ENCODE measurements around the gene NUBPL. TPM values are rescaled to one million over a fixed set of nuclear protein-coding genes. Genes with fewer than 3 reads are reported as not detected.

The NUBPL gene
- total RNA-seq, 2 experiments from 2014 or later = 9.0 to 17.5 TPM

DNA sequence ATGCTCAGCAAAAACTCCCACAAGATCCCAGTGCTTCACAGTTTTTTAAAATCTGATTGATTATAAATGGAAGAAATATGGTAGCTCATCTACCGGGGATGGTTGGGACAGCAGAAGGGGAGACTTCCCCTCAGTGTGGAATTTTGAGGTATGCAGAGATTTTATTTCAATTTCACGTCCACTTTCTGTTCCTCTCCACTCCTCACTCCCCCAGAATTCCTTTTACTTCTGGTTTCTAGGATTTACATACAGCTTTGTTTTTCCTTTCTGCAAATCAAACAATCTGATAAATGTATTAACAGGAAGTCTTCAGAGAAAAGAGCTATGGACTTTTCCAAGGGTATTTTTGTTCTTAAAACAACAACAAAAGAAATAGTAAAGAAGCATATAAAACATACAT is 334.4 kb downstream of the NUBPL start:
- H3K27ac ChIP-seq (ENCODE audit: low read depth, low read length, poor library complexity, severe bottlenecking) = no peak overlapping the region
- H3K4me1 ChIP-seq (ENCODE audit: insufficient read depth, low read length, poor library complexity, severe bottlenecking) = no peaks in the 10 kb centered on the region
- intact Hi-C loops (cut with micrococcal nuclease; ENCODE audit: unreplicated experiment) = no loop called here
- ChIA-PET POLR2A (interaction anchor here (1.6 kb wide), 1 partner anchor 9 kb away, joined by 4 read pairs; no protein-coding TSS in a partner anchor), CTCF (ENCODE audit: unreplicated experiment) (no interaction called here)
- no peaks in the 10 kb centered on the region for H3K9me3 ChIP-seq (ENCODE audit: low read length)
- H3K4me2 ChIP-seq (ENCODE audit: low read length) = no peak overlapping the region
- no peaks in the 10 kb centered on the region for H3K36me3 ChIP-seq (ENCODE audit: insufficient read depth, low read length)
- BruUV-seq (replicated peaks) = no TSS peak
- no peak overlapping the region for H2AFZ ChIP-seq (ENCODE audit: low read length)
- no peaks in the 10 kb centered on the region for H3K9me2 ChIP-seq (ENCODE audit: insufficient read depth, low read length)
- H4K20me1 ChIP-seq (ENCODE audit: insufficient read depth, low read length) = no peaks in the 10 kb centered on the region
- TF ChIP-seq EZH2phosphoT487 (IDR thresholded peaks at IDR 0.05; ENCODE audit: borderline replicate concordance, low read depth, low read length) = no peak
- TF ChIP-seq, protein P1, sequence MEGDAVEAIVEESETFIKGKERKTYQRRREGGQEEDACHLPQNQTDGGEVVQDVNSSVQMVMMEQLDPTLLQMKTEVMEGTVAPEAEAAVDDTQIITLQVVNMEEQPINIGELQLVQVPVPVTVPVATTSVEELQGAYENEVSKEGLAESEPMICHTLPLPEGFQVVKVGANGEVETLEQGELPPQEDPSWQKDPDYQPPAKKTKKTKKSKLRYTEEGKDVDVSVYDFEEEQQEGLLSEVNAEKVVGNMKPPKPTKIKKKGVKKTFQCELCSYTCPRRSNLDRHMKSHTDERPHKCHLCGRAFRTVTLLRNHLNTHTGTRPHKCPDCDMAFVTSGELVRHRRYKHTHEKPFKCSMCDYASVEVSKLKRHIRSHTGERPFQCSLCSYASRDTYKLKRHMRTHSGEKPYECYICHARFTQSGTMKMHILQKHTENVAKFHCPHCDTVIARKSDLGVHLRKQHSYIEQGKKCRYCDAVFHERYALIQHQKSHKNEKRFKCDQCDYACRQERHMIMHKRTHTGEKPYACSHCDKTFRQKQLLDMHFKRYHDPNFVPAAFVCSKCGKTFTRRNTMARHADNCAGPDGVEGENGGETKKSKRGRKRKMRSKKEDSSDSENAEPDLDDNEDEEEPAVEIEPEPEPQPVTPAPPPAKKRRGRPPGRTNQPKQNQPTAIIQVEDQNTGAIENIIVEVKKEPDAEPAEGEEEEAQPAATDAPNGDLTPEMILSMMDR (conservative IDR thresholded peaks at IDR 0.05; ENCODE audit: low read length) = no peak
- no peak for DNase-seq (ENCODE audit: low spot score)
- H3K79me2 ChIP-seq (ENCODE audit: insufficient read depth, low read depth, low read length) = no peaks in the 10 kb centered on the region
- no peak overlapping the region for H3K4me3 ChIP-seq (ENCODE audit: low read depth, low read length, poor library complexity, severe bottlenecking)

DNA sequence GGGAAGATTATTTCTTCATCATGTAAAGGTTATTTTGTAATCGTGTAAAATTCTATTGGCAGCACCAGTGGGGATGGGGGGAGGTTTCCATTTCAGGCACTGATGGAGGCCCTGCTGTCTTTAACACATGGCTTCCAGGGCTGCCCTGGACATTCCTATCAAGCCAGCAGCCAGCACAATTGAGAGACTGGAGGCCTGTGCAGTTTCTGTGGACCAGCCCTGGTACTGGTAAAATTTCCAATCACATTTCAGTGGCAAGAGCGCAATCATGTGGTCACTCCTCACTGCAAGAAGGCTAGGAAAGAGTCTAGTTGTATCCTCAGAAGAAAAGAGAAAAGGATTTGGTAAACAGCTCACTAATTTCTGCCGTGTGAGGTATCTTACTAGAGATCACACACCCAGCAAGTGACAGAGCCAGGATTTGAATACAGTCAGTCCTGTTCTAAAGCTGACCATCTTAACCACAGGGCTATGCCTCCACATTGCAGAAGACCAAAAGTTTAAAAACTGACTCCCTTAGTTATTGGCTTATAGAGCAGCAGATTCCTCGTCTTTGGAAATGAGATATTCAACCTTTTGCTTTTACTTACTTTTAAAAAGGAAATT is 336.5 kb downstream of the NUBPL start:
- Histone ChIP-seq H3K27ac (ENCODE audit: low read depth, low read length, poor library complexity, severe bottlenecking) (no peak overlapping the region), H3K79me2 (ENCODE audit: insufficient read depth, low read depth, low read length) (no peaks in the 10 kb centered on the region), H4K20me1 (ENCODE audit: insufficient read depth, low read length) (no peaks in the 10 kb centered on the region), H3K9me3 (ENCODE audit: low read length) (no peaks in the 10 kb centered on the region), H3K4me3 (ENCODE audit: low read depth, low read length, poor library complexity, severe bottlenecking) (no peak overlapping the region), H3K9me2 (ENCODE audit: insufficient read depth, low read length) (no peaks in the 10 kb centered on the region), H3K4me1 (ENCODE audit: insufficient read depth, low read length, poor library complexity, severe bottlenecking) (no peaks in the 10 kb centered on the region), H3K36me3 (ENCODE audit: insufficient read depth, low read length) (no peaks in the 10 kb centered on the region), H3K4me2 (ENCODE audit: low read length) (no peak overlapping the region), H2AFZ (ENCODE audit: low read length) (no peak overlapping the region)
- no TSS peak for BruUV-seq (replicated peaks)
- CTCF ChIA-PET (ENCODE audit: unreplicated experiment) = no interaction called here
- POLR2A ChIA-PET = interaction anchor here (1.0 kb wide), 1 partner anchor 10 kb away, joined by 5 read pairs; no protein-coding TSS in a partner anchor
- TF ChIP-seq, protein P1 (conservative IDR thresholded peaks at IDR 0.05; ENCODE audit: low read length) = no peak
- no peak for TF ChIP-seq EZH2phosphoT487 (IDR thresholded peaks at IDR 0.05; ENCODE audit: borderline replicate concordance, low read depth, low read length)
- intact Hi-C loops (cut with micrococcal nuclease; ENCODE audit: unreplicated experiment) = no loop called here
- no peak for DNase-seq (ENCODE audit: low spot score)

DNA sequence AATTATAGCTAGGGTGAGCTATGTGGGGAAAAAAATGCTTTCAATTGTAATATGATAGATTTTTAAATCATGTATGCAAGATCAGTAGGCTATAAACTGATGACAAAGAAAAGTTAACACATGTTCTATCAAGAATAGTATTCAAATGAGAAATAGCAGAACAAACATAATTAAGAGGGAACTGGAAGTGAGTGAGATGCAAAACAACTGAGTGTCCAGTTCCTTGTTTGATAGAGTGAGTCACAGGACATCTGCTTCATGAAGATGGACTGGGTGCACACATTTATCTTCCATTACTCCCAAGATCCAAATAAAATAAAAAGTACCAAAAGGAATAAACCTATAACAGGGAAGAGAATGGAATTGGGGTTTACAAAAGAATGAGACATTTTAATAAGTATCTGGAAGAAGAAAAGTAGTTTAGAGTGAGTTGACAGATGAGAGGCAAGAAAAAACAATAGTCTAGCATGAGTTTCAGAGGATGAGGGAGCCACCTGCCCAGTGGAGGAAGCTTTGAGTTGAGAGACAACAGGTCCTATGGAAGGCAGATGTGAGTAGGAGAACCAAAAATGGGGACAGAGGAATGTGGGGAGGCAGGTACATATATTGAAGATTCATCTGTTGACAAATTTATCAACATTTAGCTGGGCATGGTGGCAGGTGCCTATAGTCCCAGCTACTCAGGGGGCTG is 337.8 kb downstream of the NUBPL start:
- H3K27ac ChIP-seq (ENCODE audit: low read depth, low read length, poor library complexity, severe bottlenecking) = no peak overlapping the region
- no peak overlapping the region for H3K4me3 ChIP-seq (ENCODE audit: low read depth, low read length, poor library complexity, severe bottlenecking)
- no peaks in the 10 kb centered on the region for H4K20me1 ChIP-seq (ENCODE audit: insufficient read depth, low read length)
- BruUV-seq (replicated peaks) = no TSS peak
- no peak for DNase-seq (ENCODE audit: low spot score)
- H3K9me2 ChIP-seq (ENCODE audit: insufficient read depth, low read length) = no peaks in the 10 kb centered on the region
- ChIA-PET CTCF (ENCODE audit: unreplicated experiment) (no interaction called here), POLR2A (no interaction called here)
- no peak overlapping the region for H3K4me2 ChIP-seq (ENCODE audit: low read length)
- no peak for TF ChIP-seq EZH2phosphoT487 (IDR thresholded peaks at IDR 0.05; ENCODE audit: borderline replicate concordance, low read depth, low read length)
- TF ChIP-seq, protein P1 (conservative IDR thresholded peaks at IDR 0.05; ENCODE audit: low read length) = no peak
- H2AFZ ChIP-seq (ENCODE audit: low read length) = no peak overlapping the region
- intact Hi-C loops (cut with micrococcal nuclease; ENCODE audit: unreplicated experiment) = no loop called here
- H3K79me2 ChIP-seq (ENCODE audit: insufficient read depth, low read depth, low read length) = no peaks in the 10 kb centered on the region
- H3K9me3 ChIP-seq (ENCODE audit: low read length) = no peaks in the 10 kb centered on the region
- H3K36me3 ChIP-seq (ENCODE audit: insufficient read depth, low read length) = no peaks in the 10 kb centered on the region
- no peaks in the 10 kb centered on the region for H3K4me1 ChIP-seq (ENCODE audit: insufficient read depth, low read length, poor library complexity, severe bottlenecking)
